ENCODE results near the gene USP40.

USP40 gene

DNA sequence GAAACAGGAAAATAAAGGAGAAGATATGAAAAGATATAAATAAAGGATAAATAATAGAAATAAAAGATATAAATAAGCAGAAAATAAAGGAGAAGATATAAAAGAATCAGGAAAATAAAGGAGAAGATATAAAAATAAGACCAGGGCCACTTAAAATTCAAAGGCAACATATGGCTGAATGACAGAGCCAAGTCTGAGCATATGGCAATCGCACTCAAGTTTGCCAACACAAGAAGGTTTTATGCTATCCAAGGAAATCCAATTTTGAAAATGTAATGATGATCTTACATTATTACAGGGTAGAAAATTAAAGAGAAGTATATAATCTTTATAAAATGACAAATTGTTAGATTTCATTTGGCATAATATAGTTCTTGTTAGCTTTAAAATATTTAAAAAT lies 33.6 kb downstream of the USP40 start:
- no peak for DNase-seq (ENCODE audit: extremely low spot score)

DNA sequence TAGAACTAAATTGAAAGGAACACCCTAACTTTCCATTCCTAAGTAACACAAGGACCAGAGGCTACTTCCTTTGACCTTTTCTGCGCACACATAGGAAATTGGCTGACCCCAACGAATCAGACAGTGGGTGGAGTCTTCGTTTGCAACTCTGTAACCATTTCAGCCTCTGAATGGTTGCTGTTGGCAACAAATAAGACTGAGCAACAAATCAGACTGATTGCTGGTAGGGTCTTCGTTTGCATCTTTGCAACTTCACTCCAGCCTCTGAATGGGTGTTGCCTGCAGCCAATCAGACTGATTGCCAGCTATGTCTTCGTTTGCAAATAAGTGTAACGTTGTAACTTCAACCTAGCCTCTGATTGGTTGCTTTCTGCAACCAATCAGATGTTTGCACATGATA lies 34.6 kb downstream of the USP40 start:
- CTCF ChIA-PET, result interaction anchor here (0.7 kb wide), 1 partner anchor 26 kb away, joined by 3 read pairs; no protein-coding TSS in a partner anchor
- POLR2A ChIA-PET, result no interaction called here
- no peak for DNase-seq (ENCODE audit: extremely low spot score)
- TF ChIP-seq NFRKB (IDR thresholded peaks at IDR 0.05) (no peak), SP1 (IDR thresholded peaks at IDR 0.05) (no peak), BHLHE40 (IDR thresholded peaks at IDR 0.05; ENCODE audit: borderline replicate concordance) (no peak)

More for the DNA sequence above, 33.6 kb downstream of the USP40 start:
- no peak for TF ChIP-seq ZNF384 (IDR thresholded peaks at IDR 0.05)
- TF ChIP-seq FOXK2 (IDR thresholded peaks at IDR 0.05), result no peak
- no peak for TF ChIP-seq TARDBP (IDR thresholded peaks at IDR 0.05)
- TF ChIP-seq, protein P1, sequence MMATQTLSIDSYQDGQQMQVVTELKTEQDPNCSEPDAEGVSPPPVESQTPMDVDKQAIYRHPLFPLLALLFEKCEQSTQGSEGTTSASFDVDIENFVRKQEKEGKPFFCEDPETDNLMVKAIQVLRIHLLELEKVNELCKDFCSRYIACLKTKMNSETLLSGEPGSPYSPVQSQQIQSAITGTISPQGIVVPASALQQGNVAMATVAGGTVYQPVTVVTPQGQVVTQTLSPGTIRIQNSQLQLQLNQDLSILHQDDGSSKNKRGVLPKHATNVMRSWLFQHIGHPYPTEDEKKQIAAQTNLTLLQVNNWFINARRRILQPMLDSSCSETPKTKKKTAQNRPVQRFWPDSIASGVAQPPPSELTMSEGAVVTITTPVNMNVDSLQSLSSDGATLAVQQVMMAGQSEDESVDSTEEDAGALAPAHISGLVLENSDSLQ (IDR thresholded peaks at IDR 0.05), result no peak
- TF ChIP-seq SP1 (IDR thresholded peaks at IDR 0.05), result no peak
- TF ChIP-seq ELF4 (IDR thresholded peaks at IDR 0.05), result no peak
- no peak for TF ChIP-seq FOXA1 (IDR thresholded peaks at IDR 0.05)
- TF ChIP-seq SUZ12 (IDR thresholded peaks at IDR 0.05), result no peak
- TF ChIP-seq NFRKB (IDR thresholded peaks at IDR 0.05), result no peak
- TF ChIP-seq CTBP1 (IDR thresholded peaks at IDR 0.05; ENCODE audit: borderline replicate concordance), result no peak
- no peak for TF ChIP-seq BHLHE40 (IDR thresholded peaks at IDR 0.05; ENCODE audit: borderline replicate concordance)
- TF ChIP-seq FOXM1 (IDR thresholded peaks at IDR 0.05; ENCODE audit: borderline replicate concordance), result no peak
- no peak for TF ChIP-seq HDGF (IDR thresholded peaks at IDR 0.05; ENCODE audit: borderline replicate concordance)
- no peak for TF ChIP-seq ARNT (IDR thresholded peaks at IDR 0.05)
- TF ChIP-seq L3MBTL2 (conservative IDR thresholded peaks at IDR 0.05), result no peak
- ChIA-PET POLR2A (no interaction called here), CTCF (interaction anchor here (0.7 kb wide), 1 partner anchor 27 kb away, joined by 3 read pairs; no protein-coding TSS in a partner anchor)

DNA sequence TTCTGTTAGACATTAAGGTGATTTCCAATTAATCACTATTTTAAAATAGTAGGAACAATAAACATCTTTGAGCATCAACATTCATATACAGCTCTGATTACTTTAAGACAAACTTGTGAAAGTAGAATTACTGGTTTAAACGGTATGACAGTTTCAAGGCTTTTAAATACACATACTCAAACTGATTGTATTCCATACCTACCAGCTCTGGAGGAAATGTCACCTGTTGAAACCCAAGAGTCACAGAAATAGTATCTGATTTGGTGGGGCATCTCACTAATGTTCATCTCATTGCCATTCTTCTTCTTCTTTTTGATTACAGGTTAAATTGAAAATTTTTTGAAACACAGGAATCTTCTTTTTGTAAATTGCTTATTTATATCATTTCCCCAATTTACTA lies 36.2 kb downstream of the USP40 start:
- POLR2A ChIA-PET, result no interaction called here
- CTCF ChIA-PET, result no interaction called here
- DNase-seq (ENCODE audit: extremely low spot score), result no peak
- no peak for TF ChIP-seq FOXK2 (IDR thresholded peaks at IDR 0.05)
- TF ChIP-seq SP1 (IDR thresholded peaks at IDR 0.05), result no peak
- no peak for TF ChIP-seq ELF4 (IDR thresholded peaks at IDR 0.05)

DNA sequence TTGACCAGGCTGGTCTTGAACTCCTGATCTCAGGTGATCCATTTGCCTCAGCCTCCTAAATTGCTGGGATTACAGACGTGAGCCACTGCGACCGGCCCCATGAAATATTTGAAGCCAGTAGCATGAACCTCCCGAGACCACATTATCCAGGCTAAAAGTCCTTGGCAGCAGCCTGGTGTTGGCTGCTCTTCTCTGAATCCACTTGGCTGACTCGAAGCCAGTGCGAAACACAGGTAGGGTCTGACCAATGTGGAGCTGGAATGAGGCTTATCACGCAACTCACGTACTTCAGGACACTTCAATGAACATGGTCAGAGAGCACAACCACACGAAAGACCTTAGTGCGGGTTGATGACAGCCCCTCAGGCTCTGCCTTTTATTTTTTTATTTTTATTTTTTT lies 38.4 kb downstream of the USP40 start:
- TF ChIP-seq TARDBP (IDR thresholded peaks at IDR 0.05), result no peak
- TF ChIP-seq, protein P1 (IDR thresholded peaks at IDR 0.05), result no peak
- TF ChIP-seq FOXM1 (IDR thresholded peaks at IDR 0.05; ENCODE audit: borderline replicate concordance), result no peak
- TF ChIP-seq FOXA1 (IDR thresholded peaks at IDR 0.05), result no peak
- TF ChIP-seq BHLHE40 (IDR thresholded peaks at IDR 0.05; ENCODE audit: borderline replicate concordance), result no peak
- no peak for TF ChIP-seq ARNT (IDR thresholded peaks at IDR 0.05)
- no peak for TF ChIP-seq LEF1 (IDR thresholded peaks at IDR 0.05; ENCODE audit: borderline replicate concordance)
- TF ChIP-seq FOXK2 (IDR thresholded peaks at IDR 0.05), result no peak
- TF ChIP-seq CTBP1 (IDR thresholded peaks at IDR 0.05; ENCODE audit: borderline replicate concordance), result no peak
- no peak for TF ChIP-seq SUZ12 (IDR thresholded peaks at IDR 0.05)
- TF ChIP-seq NFRKB (IDR thresholded peaks at IDR 0.05), result no peak
- TF ChIP-seq ELF4 (IDR thresholded peaks at IDR 0.05), result no peak
- TF ChIP-seq ZNF384 (IDR thresholded peaks at IDR 0.05), result no peak
- no peak for TF ChIP-seq L3MBTL2 (conservative IDR thresholded peaks at IDR 0.05)
- no peak for TF ChIP-seq HDGF (IDR thresholded peaks at IDR 0.05; ENCODE audit: borderline replicate concordance)
- no peak for TF ChIP-seq SP1 (IDR thresholded peaks at IDR 0.05)
- CTCF ChIA-PET, result interaction anchor here (0.5 kb wide), 1 partner anchor 1391 kb away, joined by 8 read pairs; no protein-coding TSS in a partner anchor
- no peak for DNase-seq (ENCODE audit: extremely low spot score)
- POLR2A ChIA-PET, result no interaction called here

DNA sequence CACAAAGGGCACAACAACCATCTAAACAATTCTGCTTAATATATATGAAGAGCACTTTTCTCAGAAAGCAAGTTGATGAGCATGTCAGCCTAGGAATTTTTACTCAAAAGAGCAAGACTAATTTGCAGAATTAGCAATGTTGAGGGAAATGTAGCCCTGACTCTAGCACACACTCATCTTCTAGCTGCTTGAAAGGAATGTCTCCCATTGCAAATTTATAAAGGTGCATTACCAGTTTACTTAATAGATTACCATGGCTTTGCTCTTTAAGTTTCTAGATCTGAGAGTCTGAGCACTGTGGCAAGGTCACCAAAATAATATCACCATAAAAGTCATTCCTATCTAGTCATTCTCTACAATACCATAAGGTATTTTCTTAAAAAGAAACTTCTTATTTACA lies 40.8 kb downstream of the USP40 start:
- POLR2A ChIA-PET, result no interaction called here
- no peak for DNase-seq (ENCODE audit: extremely low spot score)
- CTCF ChIA-PET, result no interaction called here
- TF ChIP-seq FOXM1 (IDR thresholded peaks at IDR 0.05; ENCODE audit: borderline replicate concordance), result no peak
- TF ChIP-seq SP1 (IDR thresholded peaks at IDR 0.05), result no peak
- no peak for TF ChIP-seq L3MBTL2 (conservative IDR thresholded peaks at IDR 0.05)
- no peak for TF ChIP-seq LEF1 (IDR thresholded peaks at IDR 0.05; ENCODE audit: borderline replicate concordance)
- TF ChIP-seq BHLHE40 (IDR thresholded peaks at IDR 0.05; ENCODE audit: borderline replicate concordance), result no peak
- no peak for TF ChIP-seq ARNT (IDR thresholded peaks at IDR 0.05)
- no peak for TF ChIP-seq HDGF (IDR thresholded peaks at IDR 0.05; ENCODE audit: borderline replicate concordance)
- no peak for TF ChIP-seq CTBP1 (IDR thresholded peaks at IDR 0.05; ENCODE audit: borderline replicate concordance)
- no peak for TF ChIP-seq ELF4 (IDR thresholded peaks at IDR 0.05)
- no peak for TF ChIP-seq ZNF384 (IDR thresholded peaks at IDR 0.05)
- no peak for TF ChIP-seq NFRKB (IDR thresholded peaks at IDR 0.05)
- TF ChIP-seq FOXA1 (IDR thresholded peaks at IDR 0.05), result no peak
- no peak for TF ChIP-seq SUZ12 (IDR thresholded peaks at IDR 0.05)
- TF ChIP-seq, protein P1 (IDR thresholded peaks at IDR 0.05), result no peak
- no peak for TF ChIP-seq FOXK2 (IDR thresholded peaks at IDR 0.05)

DNA sequence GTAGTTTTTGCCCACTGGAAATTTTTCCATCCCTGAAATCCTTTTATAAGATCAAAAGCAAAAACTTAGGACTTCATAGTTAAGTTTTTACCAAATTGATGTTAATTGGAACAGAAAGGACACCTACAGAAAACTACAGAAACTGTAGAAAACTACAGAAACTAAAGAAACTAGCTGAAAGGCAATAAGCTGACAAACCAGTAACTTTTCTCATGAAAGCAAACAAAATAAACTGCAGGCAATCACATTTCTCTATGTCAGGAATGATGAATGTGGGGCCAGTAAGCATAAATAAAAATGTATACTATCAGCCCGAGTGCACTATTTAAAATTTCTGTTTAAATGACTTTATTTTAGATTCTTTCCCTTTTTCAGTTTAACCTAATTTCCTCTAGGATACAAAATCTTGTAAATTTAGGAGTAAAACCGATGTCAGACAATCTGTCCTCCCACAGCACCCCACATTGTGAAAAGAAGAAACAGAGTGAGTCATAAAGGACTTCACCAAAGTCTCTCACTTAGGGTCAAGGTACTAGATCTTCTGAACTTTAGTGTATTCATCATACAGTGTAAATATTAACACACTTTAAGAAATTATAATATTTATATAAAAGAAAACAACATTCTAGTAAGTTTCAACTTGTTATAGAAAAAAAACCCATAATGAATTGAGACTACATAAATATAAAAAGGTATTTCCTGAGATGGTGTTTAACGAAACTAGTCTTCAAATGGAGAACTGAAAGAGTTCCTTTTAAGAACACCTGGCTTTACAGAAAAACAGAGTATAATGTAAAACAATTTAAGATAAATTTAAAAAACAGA lies 46.6 kb downstream of the USP40 start:
- CTCF ChIA-PET, result no interaction called here
- TF ChIP-seq ELF4 (IDR thresholded peaks at IDR 0.05) (no peak), SUZ12 (IDR thresholded peaks at IDR 0.05) (no peak), FOXM1 (IDR thresholded peaks at IDR 0.05; ENCODE audit: borderline replicate concordance) (no peak), BHLHE40 (IDR thresholded peaks at IDR 0.05; ENCODE audit: borderline replicate concordance) (no peak), FOXK2 (IDR thresholded peaks at IDR 0.05) (no peak), ZNF384 (IDR thresholded peaks at IDR 0.05) (no peak), SP1 (IDR thresholded peaks at IDR 0.05) (no peak), ARNT (IDR thresholded peaks at IDR 0.05) (no peak), HDGF (IDR thresholded peaks at IDR 0.05; ENCODE audit: borderline replicate concordance) (no peak), CTBP1 (IDR thresholded peaks at IDR 0.05; ENCODE audit: borderline replicate concordance) (no peak), FOXA1 (IDR thresholded peaks at IDR 0.05) (no peak), LEF1 (IDR thresholded peaks at IDR 0.05; ENCODE audit: borderline replicate concordance) (no peak), NFRKB (IDR thresholded peaks at IDR 0.05) (no peak)
- TF ChIP-seq, protein P1 (IDR thresholded peaks at IDR 0.05), result no peak
- no peak for DNase-seq (ENCODE audit: extremely low spot score)
- POLR2A ChIA-PET, result no interaction called here

Measured in HEK293T (cell line).